ENCODE measurements around the gene FBXW7.

The FBXW7 gene

DNA sequence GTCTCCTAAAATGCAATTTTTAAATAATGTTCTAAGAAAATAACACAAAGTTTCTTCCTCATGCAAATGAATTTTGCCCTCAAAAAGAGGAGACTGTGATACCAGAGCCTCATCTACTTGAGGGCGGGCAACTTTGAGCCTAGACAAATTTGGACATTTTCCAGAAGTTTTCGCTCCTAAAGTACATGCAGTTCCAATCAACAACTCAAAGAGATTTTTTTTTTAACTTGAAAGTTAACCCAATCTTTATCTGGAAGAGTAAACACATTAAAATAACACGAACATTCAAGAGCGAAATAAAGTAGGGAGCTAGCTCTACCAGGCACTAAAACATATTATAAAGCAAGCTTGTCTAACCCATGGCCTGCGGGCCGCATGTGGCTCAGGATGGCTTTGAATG is 29.4 kb upstream of the FBXW7 start:
- no peaks in the 10 kb centered on the region for H3K27me3 ChIP-seq (ENCODE audit: insufficient read depth, low read length, poor library complexity, severe bottlenecking)
- no peak overlapping the region for H3K4me3 ChIP-seq (ENCODE audit: low read length, poor library complexity, severe bottlenecking)
- H3K9me3 ChIP-seq (ENCODE audit: insufficient read depth, low read depth, low read length), result no peaks in the 10 kb centered on the region
- no peaks in the 10 kb centered on the region for H3K9me2 ChIP-seq (replicated peaks; ENCODE audit: low read depth, low read length)
- H3K79me2 ChIP-seq (ENCODE audit: insufficient read depth, low read length), result no peaks in the 10 kb centered on the region
- H3K4me2 ChIP-seq (ENCODE audit: low read depth, low read length, poor library complexity, severe bottlenecking), result no peak overlapping the region
- H3F3A ChIP-seq (ENCODE audit: low read depth), result no peaks in the 10 kb centered on the region
- H3K36me3 ChIP-seq (ENCODE audit: insufficient read depth, low read length), result no peaks in the 10 kb centered on the region
- no peak overlapping the region for H3K9ac ChIP-seq (ENCODE audit: low read depth, low read length, poor library complexity, severe bottlenecking)
- no peak overlapping the region for H2AFZ ChIP-seq (ENCODE audit: low read length)
- H4K20me1 ChIP-seq (ENCODE audit: insufficient read depth, low read length, poor library complexity, severe bottlenecking), result no peaks in the 10 kb centered on the region
- TF ChIP-seq, protein P1, sequence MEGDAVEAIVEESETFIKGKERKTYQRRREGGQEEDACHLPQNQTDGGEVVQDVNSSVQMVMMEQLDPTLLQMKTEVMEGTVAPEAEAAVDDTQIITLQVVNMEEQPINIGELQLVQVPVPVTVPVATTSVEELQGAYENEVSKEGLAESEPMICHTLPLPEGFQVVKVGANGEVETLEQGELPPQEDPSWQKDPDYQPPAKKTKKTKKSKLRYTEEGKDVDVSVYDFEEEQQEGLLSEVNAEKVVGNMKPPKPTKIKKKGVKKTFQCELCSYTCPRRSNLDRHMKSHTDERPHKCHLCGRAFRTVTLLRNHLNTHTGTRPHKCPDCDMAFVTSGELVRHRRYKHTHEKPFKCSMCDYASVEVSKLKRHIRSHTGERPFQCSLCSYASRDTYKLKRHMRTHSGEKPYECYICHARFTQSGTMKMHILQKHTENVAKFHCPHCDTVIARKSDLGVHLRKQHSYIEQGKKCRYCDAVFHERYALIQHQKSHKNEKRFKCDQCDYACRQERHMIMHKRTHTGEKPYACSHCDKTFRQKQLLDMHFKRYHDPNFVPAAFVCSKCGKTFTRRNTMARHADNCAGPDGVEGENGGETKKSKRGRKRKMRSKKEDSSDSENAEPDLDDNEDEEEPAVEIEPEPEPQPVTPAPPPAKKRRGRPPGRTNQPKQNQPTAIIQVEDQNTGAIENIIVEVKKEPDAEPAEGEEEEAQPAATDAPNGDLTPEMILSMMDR (conservative IDR thresholded peaks at IDR 0.05; ENCODE audit: low read length), result no peak
- no peak for TF ChIP-seq EZH2phosphoT487 (IDR thresholded peaks at IDR 0.05; ENCODE audit: borderline replicate concordance)
- no peaks in the 10 kb centered on the region for H3K4me1 ChIP-seq (ENCODE audit: insufficient read depth, low read length, poor library complexity, severe bottlenecking)

DNA sequence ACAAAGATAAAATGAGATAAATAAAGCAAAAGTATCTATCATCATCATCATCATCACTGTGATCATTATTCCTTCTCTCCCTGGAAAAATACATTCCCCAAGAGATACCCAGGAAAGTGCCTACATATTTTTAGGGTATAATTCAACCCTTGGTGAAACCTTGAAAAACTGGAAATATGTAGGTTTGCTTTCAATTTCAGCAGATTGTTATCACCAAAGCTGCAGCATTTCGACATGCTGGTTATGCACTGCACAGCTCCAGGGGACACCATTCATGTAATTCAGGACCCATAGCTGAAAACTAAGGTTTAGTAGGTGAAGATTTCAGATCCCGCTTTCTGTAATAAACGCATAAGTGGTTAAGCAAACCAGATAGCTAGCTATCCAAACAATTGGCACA is 28.4 kb upstream of the FBXW7 start:
- H3K9ac ChIP-seq (ENCODE audit: low read depth, low read length, poor library complexity, severe bottlenecking), result no peak overlapping the region
- H3K36me3 ChIP-seq (ENCODE audit: insufficient read depth, low read length), result no peaks in the 10 kb centered on the region
- H3K4me3 ChIP-seq (ENCODE audit: low read length, poor library complexity, severe bottlenecking), result no peak overlapping the region
- TF ChIP-seq EZH2phosphoT487 (IDR thresholded peaks at IDR 0.05; ENCODE audit: borderline replicate concordance), result no peak
- TF ChIP-seq, protein P1 (conservative IDR thresholded peaks at IDR 0.05; ENCODE audit: low read length), result no peak
- no peaks in the 10 kb centered on the region for H3K9me2 ChIP-seq (replicated peaks; ENCODE audit: low read depth, low read length)
- H2AFZ ChIP-seq (ENCODE audit: low read length), result no peak overlapping the region
- H3K4me2 ChIP-seq (ENCODE audit: low read depth, low read length, poor library complexity, severe bottlenecking), result no peak overlapping the region
- H4K20me1 ChIP-seq (ENCODE audit: insufficient read depth, low read length, poor library complexity, severe bottlenecking), result no peaks in the 10 kb centered on the region
- H3K27me3 ChIP-seq (ENCODE audit: insufficient read depth, low read length, poor library complexity, severe bottlenecking), result no peaks in the 10 kb centered on the region
- H3K4me1 ChIP-seq (ENCODE audit: insufficient read depth, low read length, poor library complexity, severe bottlenecking), result no peaks in the 10 kb centered on the region
- no peaks in the 10 kb centered on the region for H3F3A ChIP-seq (ENCODE audit: low read depth)
- no peaks in the 10 kb centered on the region for H3K79me2 ChIP-seq (ENCODE audit: insufficient read depth, low read length)
- H3K9me3 ChIP-seq (ENCODE audit: insufficient read depth, low read depth, low read length), result no peaks in the 10 kb centered on the region

- no peaks in the 10 kb centered on the region for H3K9me3 ChIP-seq (ENCODE audit: insufficient read depth, low read depth, low read length)
- H4K20me1 ChIP-seq (ENCODE audit: insufficient read depth, low read length, poor library complexity, severe bottlenecking), result no peaks in the 10 kb centered on the region
- no peak overlapping the region for H3K4me3 ChIP-seq (ENCODE audit: low read length, poor library complexity, severe bottlenecking)
- no peak overlapping the region for H3K9ac ChIP-seq (ENCODE audit: low read depth, low read length, poor library complexity, severe bottlenecking)
- no peaks in the 10 kb centered on the region for H3K79me2 ChIP-seq (ENCODE audit: insufficient read depth, low read length)
- no peak overlapping the region for H3K4me2 ChIP-seq (ENCODE audit: low read depth, low read length, poor library complexity, severe bottlenecking)
- H3K27me3 ChIP-seq (ENCODE audit: insufficient read depth, low read length, poor library complexity, severe bottlenecking), result no peaks in the 10 kb centered on the region
- no peaks in the 10 kb centered on the region for H3K36me3 ChIP-seq (ENCODE audit: insufficient read depth, low read length)
- H3K9me2 ChIP-seq (replicated peaks; ENCODE audit: low read depth, low read length), result no peaks in the 10 kb centered on the region
- TF ChIP-seq, protein P1 (conservative IDR thresholded peaks at IDR 0.05; ENCODE audit: low read length), result no peak
- TF ChIP-seq EZH2phosphoT487 (IDR thresholded peaks at IDR 0.05; ENCODE audit: borderline replicate concordance), result no peak
- no peak overlapping the region for H2AFZ ChIP-seq (ENCODE audit: low read length)
- no peaks in the 10 kb centered on the region for H3F3A ChIP-seq (ENCODE audit: low read depth)
- H3K4me1 ChIP-seq (ENCODE audit: insufficient read depth, low read length, poor library complexity, severe bottlenecking), result no peaks in the 10 kb centered on the region
Measured at GRCh38 chr4:152563209-152563608, 27.3 kb upstream of the FBXW7 start.

Data from Loucy (cell line).